Cardiac fibroblast (primary cell): ENCODE measurements around the gene CPOX.

Source experiments
- DNase-seq, 2 donors: peaks; one replicate each; pipeline versions ENCODE4 v3.0.0 to v3.0.0-alpha.2; 2010; ENCODE audit warnings: low read depth in 2 of 2
- H3K4me3 ChIP-seq, 2 donors: replicated peaks in 1 of 2; 1 replicate in 1 of 2; 2 replicates in 1 of 2; pipeline ENCODE4 v1.5.1; 2011; ENCODE audit warnings: low read depth in 2 of 2, low read length in 2 of 2, mild to moderate bottlenecking in 2 of 2, moderate library complexity in 1 of 2
- CTCF ChIP-seq: IDR thresholded peaks from one replicate; pipeline ENCODE4 v1.5.1; 2011; ENCODE audit warnings: low read depth, mild to moderate bottlenecking, low read length, inconsistent platforms

Gene CPOX

DNA sequence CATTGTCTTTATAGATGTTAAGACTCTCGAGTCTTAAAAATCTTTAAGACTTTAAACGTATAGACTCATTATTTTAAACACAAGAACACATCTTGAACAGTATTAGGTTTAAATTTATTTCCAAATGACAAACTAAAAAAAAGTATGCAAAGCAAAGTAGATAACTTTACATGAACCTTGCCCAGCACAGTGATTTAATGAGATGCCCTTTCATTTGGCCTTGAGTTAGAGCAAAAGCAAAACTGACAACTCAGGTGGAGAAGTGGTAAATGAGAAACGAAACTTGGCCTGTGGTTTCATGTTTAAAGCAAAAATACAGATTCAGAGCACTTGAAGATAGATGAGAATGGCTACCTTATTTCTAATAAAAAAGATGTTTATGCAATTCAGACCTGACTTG is 53.1 kb downstream of the CPOX start:
- no peak for DNase-seq
- no peak for TF ChIP-seq CTCF
- H3K4me3 ChIP-seq, result no peak overlapping the region

DNA sequence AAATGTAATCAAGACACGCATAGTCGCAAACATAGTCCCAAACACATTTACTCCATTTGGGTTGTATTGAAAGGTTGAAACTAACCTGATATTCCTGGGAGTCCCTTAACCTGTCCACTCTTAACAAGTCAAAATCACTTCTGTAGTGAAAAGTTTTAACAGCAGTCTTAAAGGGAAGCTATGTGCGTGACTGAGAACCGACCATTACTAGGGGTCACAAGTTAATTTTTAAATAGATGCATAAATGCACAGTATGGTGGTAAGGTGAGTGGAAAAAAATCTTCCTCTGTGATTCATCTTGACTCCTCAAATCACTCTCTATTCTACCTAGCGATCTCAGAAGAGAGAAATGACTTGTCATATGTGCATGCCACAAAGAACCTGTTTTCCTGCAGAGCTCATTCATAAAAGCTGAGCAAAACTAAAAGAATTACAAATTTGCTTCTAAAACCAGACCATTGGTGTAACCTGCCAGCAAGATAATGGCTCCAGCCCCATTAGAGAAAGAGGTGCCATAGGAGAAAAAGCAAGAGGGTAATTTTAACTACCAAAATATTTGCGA is 56.9 kb downstream of the CPOX start:
- TF ChIP-seq CTCF, result no peak

GRCh38 chr3:98534734-98535133 is 58.7 kb downstream of the CPOX start:
- TF ChIP-seq CTCF, result no peak
- no peak for DNase-seq
- H3K4me3 ChIP-seq, result no peak overlapping the region

More for the DNA sequence above, 56.9 kb downstream of the CPOX start:
- DNase-seq, result no peak
- H3K4me3 ChIP-seq, result no peak overlapping the region

GRCh38 chr3:98534168-98534567 is 59.2 kb downstream of the CPOX start:
- no peak for DNase-seq
- H3K4me3 ChIP-seq, result no peak overlapping the region
- TF ChIP-seq CTCF, result no peak

- H3K4me3 ChIP-seq, result no peak overlapping the region
- DNase-seq, result no peak
- no peak for TF ChIP-seq CTCF
Measured at GRCh38 chr3:98532709-98533571, 60.5 kb downstream of the CPOX start.

DNA sequence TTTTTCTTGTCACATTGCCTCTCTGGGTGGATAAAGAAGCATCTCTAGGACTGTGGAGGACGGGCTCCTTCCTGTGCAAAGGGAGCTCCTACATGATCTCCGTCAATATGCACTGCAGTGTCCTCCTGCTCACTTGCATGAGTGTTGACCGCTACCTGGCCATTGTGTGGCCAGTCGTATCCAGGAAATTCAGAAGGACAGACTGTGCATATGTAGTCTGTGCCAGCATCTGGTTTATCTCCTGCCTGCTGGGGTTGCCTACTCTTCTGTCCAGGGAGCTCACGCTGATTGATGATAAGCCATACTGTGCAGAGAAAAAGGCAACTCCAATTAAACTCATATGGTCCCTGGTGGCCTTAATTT is 61.2 kb downstream of the CPOX start:
- TF ChIP-seq CTCF, result no peak
- DNase-seq, result no peak
- H3K4me3 ChIP-seq, result no peak overlapping the region
